HepG2 (cell line): ENCODE measurements around the gene PMS2. TPM values are rescaled to one million over a fixed set of nuclear protein-coding genes. Genes with fewer than 3 reads are reported as not detected.
A peak's percentile ranks its signal among the peaks of the same experiment; 100 is the strongest.

Experiments
- ATAC-seq: fragments of 200-7000 bp; cut with Tn5 transposase; 3 replicates; pipeline ENCODE4 v1.9.1; 2020; ENCODE audit warnings: mild to moderate bottlenecking, moderate library complexity
- Bru-seq: library from RNA; stranded (reverse); fragments of 400-500 nt; gene quantifications from one replicate; lab custom pipeline; 2021; lab: Mats Ljungman, UMichigan
- BruChase-seq, 2 experiments: library from RNA; stranded (reverse); fragments of 400-500 nt; gene quantifications; one replicate each; lab custom pipeline; 2021; lab: Mats Ljungman, UMichigan
- BruUV-seq: library from RNA; stranded (reverse); fragments of 400-500 nt; replicated peaks from 2 replicates; lab custom pipeline; 2021; lab: Mats Ljungman, UMichigan
- CTCF ChIA-PET: fragments of 300-600 bp; formaldehyde crosslinking; extraction: SDS; loops from one replicate; lab custom pipeline; 2021; ENCODE audit warnings: low total read pairs, inconsistent platforms, low intra/inter-chr PET ratio; lab: Yijun Ruan, JAX
- POLR2A ChIA-PET: fragments of 350-600 bp; sonication (Branson Sonifier 250); formaldehyde crosslinking; loops from one replicate; lab custom pipeline; 2020; ENCODE audit warnings: antibody characterized with exemption, inconsistent platforms; lab: Yijun Ruan, JAX
- DNase-seq: peaks from one replicate; pipeline ENCODE4 v3.0.0-alpha.2; 2015; ENCODE audit warnings: low spot score
- FAIRE-seq: peaks from 3 replicates; lab custom pipeline; 2011; peaks lifted over from hg19 to GRCh38; lab: Jason Lieb, UNC
- H2AFZ ChIP-seq: one replicate; pipeline ENCODE4 v1.6.1; 2011; ENCODE audit warnings: low read length, inconsistent platforms
- H3K27ac ChIP-seq: fragments of 300-600 bp; 3 replicates; pipeline ENCODE4 v1.8.0; 2011; ENCODE audit warnings: mixed run types, mild to moderate bottlenecking, mixed read lengths, low read length, inconsistent platforms; ENCODE audit not compliant: insufficient read depth; ENCODE audit errors: extremely low read length
- H3K27me3 ChIP-seq, 2 experiments: fragments of 200-600 bp in 1 of 2; 2 replicates in 1 of 2; 3 replicates in 1 of 2; pipeline versions ENCODE4 v1.6.0 to v1.8.0; 2011; ENCODE audit warnings: low read length in 2 of 2, mild to moderate bottlenecking in 2 of 2, moderate library complexity in 2 of 2, inconsistent platforms in 1 of 2; ENCODE audit not compliant: insufficient read depth in 2 of 2, control insufficient read depth in 1 of 2
- H3K36me3 ChIP-seq, 2 experiments: fragments of 200-600 bp in 1 of 2; replicated peaks in 1 of 2; 2 replicates in 1 of 2; 3 replicates in 1 of 2; pipeline versions ENCODE4 v1.5.1 to v1.8.0; 2011; ENCODE audit warnings: low read length in 2 of 2, inconsistent platforms in 1 of 2; ENCODE audit not compliant: insufficient read depth in 2 of 2, control insufficient read depth in 1 of 2
- H3K4me1 ChIP-seq: 2 replicates; pipeline ENCODE4 v1.5.1; 2012; ENCODE audit warnings: low read length, inconsistent platforms; ENCODE audit not compliant: insufficient read depth
- H3K4me2 ChIP-seq: 2 replicates; pipeline ENCODE4 v1.6.0; 2011; ENCODE audit warnings: low read depth, low read length, inconsistent platforms
- H3K4me3 ChIP-seq, 3 experiments: fragments of 200-600 bp in 1 of 3; sonication (generic), shearing (Covaris generic) in 1 of 3; replicated peaks in 1 of 3; 2 replicates each; pipeline ENCODE4 v1.5.1; 2011 to 2016; ENCODE audit warnings: low read length in 3 of 3, inconsistent platforms in 2 of 3, low read depth in 2 of 3, mild to moderate bottlenecking in 2 of 3, control low read depth in 1 of 3, mixed read lengths in 1 of 3; ENCODE audit not compliant: insufficient read depth in 1 of 3
- H3K79me2 ChIP-seq: one replicate; pipeline ENCODE4 v1.6.1; 2011; ENCODE audit warnings: low read length, inconsistent platforms; ENCODE audit not compliant: insufficient read depth
- H3K9ac ChIP-seq: 2 replicates; pipeline ENCODE4 v1.6.0; 2011; ENCODE audit warnings: mild to moderate bottlenecking, low read depth, low read length, inconsistent platforms; ENCODE audit not compliant: insufficient read depth
- H3K9me3 ChIP-seq: 2 replicates; pipeline ENCODE4 v1.5.1; 2012; ENCODE audit warnings: mild to moderate bottlenecking, low read length
- H4K20me1 ChIP-seq: 2 replicates; pipeline ENCODE4 v1.6.0; 2011; ENCODE audit warnings: inconsistent platforms, mild to moderate bottlenecking, low read length, moderate library complexity; ENCODE audit not compliant: insufficient read depth
- KLF11 ChIP-seq: IDR thresholded peaks from 2 replicates; pipeline ENCODE4 v1.6.1; 2016; ENCODE audit warnings: missing compliant biosample characterization
- NCOA2 ChIP-seq: sonication (generic); formaldehyde crosslinking; IDR thresholded peaks from 2 replicates; pipeline ENCODE4 v1.8.0; 2022; ENCODE audit warnings: inconsistent platforms
- NR2F6 ChIP-seq, 2 experiments: IDR thresholded peaks; 2 replicates each; pipeline ENCODE4 v1.6.1; 2016; ENCODE audit warnings: antibody characterized with exemption in 1 of 2, mild to moderate bottlenecking in 1 of 2
- TCF7 ChIP-seq: sonication (generic); IDR thresholded peaks from 2 replicates; pipeline ENCODE4 v1.6.1; 2016; ENCODE audit warnings: antibody characterized with exemption, low read depth
- ZBTB21 ChIP-seq: sonication (generic); formaldehyde crosslinking; IDR thresholded peaks from 2 replicates; pipeline ENCODE4 v1.4.0; 2020; ENCODE audit warnings: missing genetic modification reagents
- WGBS: methylation state at CpG from one replicate; pipeline ENCODE4 v1.1.6; 2017; ENCODE audit warnings: low lambda C conversion rate; 5-methylcytosine and 5-hydroxymethylcytosine counted together
- in situ Hi-C: cut with HindIII; loops from 2 replicates; pipeline ENCODE4 v1.10.0; 2017; ENCODE audit warnings: low pct_unique_long_range_greater_than_20kb; ENCODE audit not compliant: extremely low pct_ligation_motif_present
- intact Hi-C: fragments of 100-400 bp; cut with micrococcal nuclease; formaldehyde crosslinking; loops from one replicate; pipeline ENCODE4 v1.10.0; 2022; ENCODE audit not compliant: unreplicated experiment
- long read RNA-seq, 2 experiments: library from RNA in 1 of 2; library from polyadenylated mRNA in 1 of 2; stranded (forward) in 1 of 2; unstranded in 1 of 2; transcript quantifications; one replicate each; pipeline ENCODE4 v2.0.0, GENCODE V29; 2019 to 2022
- polyA minus RNA-seq, 3 experiments: library from RNA; depleted of rRNA, polyadenylated mRNA; stranded (reverse); fragments of >200 nt; gene quantifications; 2 replicates each; pipeline ENCODE4 v1.2.3, GENCODE V29; 2011; ENCODE audit warnings: low replicate concordance in 1 of 3
- polyA plus RNA-seq, 8 experiments: library from polyadenylated mRNA; depleted of rRNA in 3 of 8; stranded (reverse) in 7 of 8; unstranded in 1 of 8; fragments of >200 nt; fragmentation: Illumina TruSeq in 4 of 8; extraction: Trizol in 4 of 8; gene quantifications; 2 replicates each; pipeline versions ENCODE4 v1.2.1 to v1.2.3, GENCODE V29; 2011 to 2016; ENCODE audit warnings: low read depth in 4 of 8, missing spikeins in 1 of 8, mixed read lengths in 1 of 8; ENCODE audit not compliant: insufficient read depth in 1 of 8
- total RNA-seq, 5 experiments: library from RNA; depleted of rRNA; stranded (reverse); fragments of >200 nt; fragmentation: Illumina TruSeq; extraction: Trizol; gene quantifications; 2 replicates each; pipeline ENCODE4 v1.2.3, GENCODE V29; 2016; ENCODE audit warnings: low read depth in 1 of 5
- TF ChIP-seq, protein P1 (sequence below): sonication (generic); formaldehyde crosslinking; IDR thresholded peaks from 2 replicates; pipeline ENCODE4 v1.8.1; 2023; ENCODE audit warnings: mild to moderate bottlenecking, missing genetic modification reagents
- TF ChIP-seq, protein P2 (sequence below): sonication (generic); formaldehyde crosslinking; IDR thresholded peaks from 2 replicates; pipeline ENCODE4 v1.9.0; 2021; ENCODE audit warnings: missing genetic modification reagents, mild to moderate bottlenecking, borderline replicate concordance
- TF ChIP-seq, protein P3 (sequence below): sonication (generic); formaldehyde crosslinking; IDR thresholded peaks from 2 replicates; pipeline ENCODE4 v1.4.0; 2020; ENCODE audit warnings: missing genetic modification reagents, borderline replicate concordance

Gene PMS2, protein sequence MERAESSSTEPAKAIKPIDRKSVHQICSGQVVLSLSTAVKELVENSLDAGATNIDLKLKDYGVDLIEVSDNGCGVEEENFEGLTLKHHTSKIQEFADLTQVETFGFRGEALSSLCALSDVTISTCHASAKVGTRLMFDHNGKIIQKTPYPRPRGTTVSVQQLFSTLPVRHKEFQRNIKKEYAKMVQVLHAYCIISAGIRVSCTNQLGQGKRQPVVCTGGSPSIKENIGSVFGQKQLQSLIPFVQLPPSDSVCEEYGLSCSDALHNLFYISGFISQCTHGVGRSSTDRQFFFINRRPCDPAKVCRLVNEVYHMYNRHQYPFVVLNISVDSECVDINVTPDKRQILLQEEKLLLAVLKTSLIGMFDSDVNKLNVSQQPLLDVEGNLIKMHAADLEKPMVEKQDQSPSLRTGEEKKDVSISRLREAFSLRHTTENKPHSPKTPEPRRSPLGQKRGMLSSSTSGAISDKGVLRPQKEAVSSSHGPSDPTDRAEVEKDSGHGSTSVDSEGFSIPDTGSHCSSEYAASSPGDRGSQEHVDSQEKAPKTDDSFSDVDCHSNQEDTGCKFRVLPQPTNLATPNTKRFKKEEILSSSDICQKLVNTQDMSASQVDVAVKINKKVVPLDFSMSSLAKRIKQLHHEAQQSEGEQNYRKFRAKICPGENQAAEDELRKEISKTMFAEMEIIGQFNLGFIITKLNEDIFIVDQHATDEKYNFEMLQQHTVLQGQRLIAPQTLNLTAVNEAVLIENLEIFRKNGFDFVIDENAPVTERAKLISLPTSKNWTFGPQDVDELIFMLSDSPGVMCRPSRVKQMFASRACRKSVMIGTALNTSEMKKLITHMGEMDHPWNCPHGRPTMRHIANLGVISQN
- total RNA-seq (2016; rRNA removed; fragmentation: Illumina TruSeq; extraction: Trizol) (11.4 and 13.9 TPM in 2 replicates), polyA plus RNA-seq (2011; rRNA removed) (6.2 and 6.3 TPM in 2 replicates), polyA minus RNA-seq (2011; rRNA and poly(A)+ RNA removed; ENCODE audit: low replicate concordance) (6.1 and 20.2 TPM in 2 replicates), Bru-seq, nascent RNA (percentile 50 among the genes with signal in this experiment), BruChase-seq, experiment 1, labeled RNA remaining after a 6-hour chase (percentile 59 among the genes with signal in this experiment), BruChase-seq, experiment 2, labeled RNA remaining after a 2-hour chase (percentile 56 among the genes with signal in this experiment)
- 6.5 and 6.8 TPM in 2 replicates for total RNA-seq (2016; cell fraction: cytosol; rRNA removed; fragmentation: Illumina TruSeq; extraction: Trizol; ENCODE audit: low read depth)
- total RNA-seq (2016; cell fraction: insoluble cytoplasmic fraction; rRNA removed; fragmentation: Illumina TruSeq; extraction: Trizol), result 11.7 and 13.5 TPM in 2 replicates
- 8.2 and 8.9 TPM in 2 replicates for total RNA-seq (2016; cell fraction: membrane; rRNA removed; fragmentation: Illumina TruSeq; extraction: Trizol)
- total RNA-seq (2016; cell fraction: nucleus; rRNA removed; fragmentation: Illumina TruSeq; extraction: Trizol), result 11.2 and 11.7 TPM in 2 replicates
- polyA plus RNA-seq (2011; cell fraction: cytosol; rRNA removed), result 3.6 and 3.9 TPM in 2 replicates
- polyA plus RNA-seq (2011; cell fraction: nucleus; rRNA removed), result 6.3 and 8.2 TPM in 2 replicates
- 5.1 and 5.9 TPM in 2 replicates for polyA plus RNA-seq (2012)
- polyA plus RNA-seq (2016; cell fraction: cytosol; fragmentation: Illumina TruSeq; extraction: Trizol; ENCODE audit: low read depth), result 0.99 and 1.1 TPM in 2 replicates
- 8.6 and 8.7 TPM in 2 replicates for polyA plus RNA-seq (2016; cell fraction: insoluble cytoplasmic fraction; fragmentation: Illumina TruSeq; extraction: Trizol; ENCODE audit: low read depth)
- polyA plus RNA-seq (2016; cell fraction: membrane; fragmentation: Illumina TruSeq; extraction: Trizol; ENCODE audit: low read depth), result 2.1 and 2.5 TPM in 2 replicates
- polyA plus RNA-seq (2016; cell fraction: nucleus; fragmentation: Illumina TruSeq; extraction: Trizol; ENCODE audit: insufficient read depth, low read depth), result 12.2 and 13.2 TPM in 2 replicates
- polyA minus RNA-seq (2011; cell fraction: cytosol; rRNA and poly(A)+ RNA removed), result 4.1 and 6.0 TPM in 2 replicates
- polyA minus RNA-seq (2011; cell fraction: nucleus; rRNA and poly(A)+ RNA removed), result 8.9 and 12.2 TPM in 2 replicates
- long read RNA-seq, experiment 1, partial matches to known transcripts, result 2 of 5 reads
- long read RNA-seq, experiment 1, other reads (novel, unspliced or antisense), result 0 of 5 reads
- long read RNA-seq, experiment 2, partial matches to known transcripts, result 3 of 6 reads
- long read RNA-seq, experiment 2, other reads (novel, unspliced or antisense), result 1 of 6 reads

DNA sequence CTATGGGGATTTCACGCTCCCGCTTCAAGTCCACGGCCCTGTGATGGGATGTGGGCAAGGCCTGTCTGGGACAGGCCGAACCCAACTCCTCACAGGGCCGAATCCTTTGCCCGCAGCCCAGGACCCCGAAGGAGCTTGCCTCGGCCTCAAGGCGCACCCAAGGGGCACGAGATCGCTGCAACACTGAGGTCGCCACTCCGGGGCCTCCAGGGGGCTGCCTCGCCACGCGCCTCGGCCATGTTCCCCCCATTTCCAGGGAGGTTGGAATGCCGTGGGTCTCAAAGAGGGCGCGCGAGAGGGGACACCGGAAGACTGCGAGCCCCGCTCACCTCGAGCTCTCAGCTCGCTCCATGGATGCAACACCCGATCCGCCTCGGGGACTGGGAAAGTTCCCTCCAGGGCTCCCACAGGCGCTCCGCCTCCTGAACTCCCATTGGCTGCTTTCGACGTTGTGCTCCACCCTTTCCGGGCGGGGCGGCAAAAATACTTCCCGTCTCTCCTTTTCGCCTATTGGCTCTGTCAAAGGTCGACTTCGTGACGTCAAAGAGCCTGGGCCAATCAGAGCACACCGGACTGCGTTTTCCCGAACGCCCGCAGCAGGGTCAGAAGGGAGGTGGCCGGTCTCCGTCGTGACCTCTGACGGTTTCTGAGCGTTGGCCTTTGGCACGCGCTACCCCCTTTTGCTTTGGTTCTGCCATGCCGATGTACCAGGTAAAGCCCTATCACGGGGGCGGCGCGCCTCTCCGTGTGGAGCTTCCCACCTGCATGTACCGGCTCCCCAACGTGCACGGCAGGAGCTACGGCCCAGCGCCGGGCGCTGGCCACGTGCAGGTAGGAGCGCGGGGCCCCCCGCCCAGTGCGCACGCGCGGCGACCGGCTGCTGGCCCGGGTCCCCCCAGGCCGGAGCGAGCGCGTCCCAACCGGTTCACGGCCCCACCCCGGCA is at the start of gene PMS2, which contains the start of gene AIMP2:
Gene PMS2 (minus strand): TSS at position 382 of the 944 bp plus-strand sequence. CDS start 30 bp downstream, at position 352.
Gene AIMP2 (plus strand): TSS at position 605 of the 944 bp plus-strand sequence. CDS start 92 bp downstream, at position 697.
- Histone ChIP-seq H3K27ac (peak within 1 kb of the TSS; percentile 89), H3K9ac (peak within 1 kb of the TSS; percentile 87), H4K20me1 (no peaks in the 10 kb centered on the region), H3K4me1 (peaks cover 41% of the 10 kb centered on the region), H3K4me3 (peak within 1 kb of the TSS; percentile 73 to 88 (median 75)), H3K79me2 (peaks cover 36% of the 10 kb centered on the region), H3K36me3 (peaks cover 4% of the 10 kb centered on the region in 2 experiments; a peak in 3 of 5 replicates), H3K27me3 (no peaks in the 10 kb centered on the region; a peak in 1 of 5 replicates), H2AFZ (no peak within 1 kb of the TSS), H3K4me2 (peak within 1 kb of the TSS; percentile 95), H3K9me3 (no peaks in the 10 kb centered on the region)
- in situ Hi-C loops, result loop anchor here (10.0 kb wide), 1 partner anchor 316 kb away; no protein-coding TSS in a partner anchor
- WGBS, result 2% methylated on average over 59 of the region's 84 CpGs
- ChIA-PET POLR2A (interaction anchor here (0.6 to 2.8 kb wide), 22 partner anchors 10 to 562 kb away, joined by 3 to 21 read pairs (median 4); no protein-coding TSS in a partner anchor), CTCF (no interaction called here)
- intact Hi-C loops, result no loop called here
- peak; percentile 94 for ATAC-seq
- peak; percentile 92 for FAIRE-seq
- TSS peak; percentile 91 for BruUV-seq
- peak; percentile 99 for DNase-seq
- TF ChIP-seq ZBTB21 (CRISPR knock-in tag), result peak; percentile 62; the same call in 1 of the 2 replicates
- TF ChIP-seq, protein P1, sequence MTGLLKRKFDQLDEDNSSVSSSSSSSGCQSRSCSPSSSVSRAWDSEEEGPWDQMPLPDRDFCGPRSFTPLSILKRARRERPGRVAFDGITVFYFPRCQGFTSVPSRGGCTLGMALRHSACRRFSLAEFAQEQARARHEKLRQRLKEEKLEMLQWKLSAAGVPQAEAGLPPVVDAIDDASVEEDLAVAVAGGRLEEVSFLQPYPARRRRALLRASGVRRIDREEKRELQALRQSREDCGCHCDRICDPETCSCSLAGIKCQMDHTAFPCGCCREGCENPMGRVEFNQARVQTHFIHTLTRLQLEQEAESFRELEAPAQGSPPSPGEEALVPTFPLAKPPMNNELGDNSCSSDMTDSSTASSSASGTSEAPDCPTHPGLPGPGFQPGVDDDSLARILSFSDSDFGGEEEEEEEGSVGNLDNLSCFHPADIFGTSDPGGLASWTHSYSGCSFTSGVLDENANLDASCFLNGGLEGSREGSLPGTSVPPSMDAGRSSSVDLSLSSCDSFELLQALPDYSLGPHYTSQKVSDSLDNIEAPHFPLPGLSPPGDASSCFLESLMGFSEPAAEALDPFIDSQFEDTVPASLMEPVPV (CRISPR knock-in tag), result peak; percentile 99
- TF ChIP-seq, protein P2, sequence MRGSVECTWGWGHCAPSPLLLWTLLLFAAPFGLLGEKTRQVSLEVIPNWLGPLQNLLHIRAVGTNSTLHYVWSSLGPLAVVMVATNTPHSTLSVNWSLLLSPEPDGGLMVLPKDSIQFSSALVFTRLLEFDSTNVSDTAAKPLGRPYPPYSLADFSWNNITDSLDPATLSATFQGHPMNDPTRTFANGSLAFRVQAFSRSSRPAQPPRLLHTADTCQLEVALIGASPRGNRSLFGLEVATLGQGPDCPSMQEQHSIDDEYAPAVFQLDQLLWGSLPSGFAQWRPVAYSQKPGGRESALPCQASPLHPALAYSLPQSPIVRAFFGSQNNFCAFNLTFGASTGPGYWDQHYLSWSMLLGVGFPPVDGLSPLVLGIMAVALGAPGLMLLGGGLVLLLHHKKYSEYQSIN (CRISPR knock-in tag), result peak; percentile 70; the same call in 1 of the 2 replicates
- TF ChIP-seq NCOA2, result peak; percentile 78
- TF ChIP-seq KLF11 (CRISPR knock-in tag), result peak; percentile 98
- TF ChIP-seq NR2F6 (IDR thresholded peaks at IDR 0.05), result peak; percentile 84
- peak; percentile 89 for TF ChIP-seq NR2F6 (CRISPR knock-in tag; IDR thresholded peaks at IDR 0.05)
- no peak for TF ChIP-seq TCF7
- TF ChIP-seq, protein P3, sequence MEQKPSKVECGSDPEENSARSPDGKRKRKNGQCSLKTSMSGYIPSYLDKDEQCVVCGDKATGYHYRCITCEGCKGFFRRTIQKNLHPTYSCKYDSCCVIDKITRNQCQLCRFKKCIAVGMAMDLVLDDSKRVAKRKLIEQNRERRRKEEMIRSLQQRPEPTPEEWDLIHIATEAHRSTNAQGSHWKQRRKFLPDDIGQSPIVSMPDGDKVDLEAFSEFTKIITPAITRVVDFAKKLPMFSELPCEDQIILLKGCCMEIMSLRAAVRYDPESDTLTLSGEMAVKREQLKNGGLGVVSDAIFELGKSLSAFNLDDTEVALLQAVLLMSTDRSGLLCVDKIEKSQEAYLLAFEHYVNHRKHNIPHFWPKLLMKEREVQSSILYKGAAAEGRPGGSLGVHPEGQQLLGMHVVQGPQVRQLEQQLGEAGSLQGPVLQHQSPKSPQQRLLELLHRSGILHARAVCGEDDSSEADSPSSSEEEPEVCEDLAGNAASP, result peak; percentile 84
